HCT116 (cell line): ENCODE measurements around the gene CBFA2T3. TPM values are rescaled to one million over a fixed set of nuclear protein-coding genes. Genes with fewer than 3 reads are reported as not detected.
"Not testable (repeated sequence)": the region's sequence is repeated elsewhere in the genome, so short reads cannot be mapped to it uniquely, and the experiment has no call there.

ENCODE experiments used
- ATAC-seq: fragments of 200-7000 bp; cut with Tn5 transposase; 2 replicates; pipeline ENCODE4 v1.9.1; 2020; ENCODE audit warnings: mild to moderate bottlenecking, moderate library complexity
- BruUV-seq: library from RNA; stranded (reverse); fragments of 400-500 nt; replicated peaks from 2 replicates; lab custom pipeline; 2021; lab: Mats Ljungman, UMichigan
- CTCF ChIA-PET: fragments of 300-600 bp; sonication (Branson Sonifier 250); formaldehyde crosslinking; loops from one replicate; lab custom pipeline; 2021; ENCODE audit warnings: antibody characterized with exemption; lab: Charles Lee
- POLR2A ChIA-PET: fragments of 300-600, 350-600 bp; sonication (Branson Sonifier 250); formaldehyde crosslinking; loops from one replicate; lab custom pipeline; 2021; ENCODE audit warnings: antibody characterized with exemption; lab: Charles Lee
- RAD21 ChIA-PET, 2 experiments: fragments of 300-600 bp; sonication (Branson Sonifier 250); formaldehyde crosslinking; loops; one replicate each; lab custom pipeline; 2023; ENCODE audit warnings: low total read pairs in 2 of 2; ENCODE audit not compliant: uncharacterized antibody in 2 of 2, unreplicated experiment in 2 of 2, low non-redundant PET in 1 of 2; lab: Charles Lee
- DNase-seq: peaks from one replicate; pipeline ENCODE4 v3.0.0-alpha.2; 2010; ENCODE audit warnings: low read depth, low spot score
- H2AFZ ChIP-seq: fragments of 200-600 bp; shearing (Covaris generic), sonication (generic); 2 replicates; pipeline ENCODE4 v1.6.1; 2017; ENCODE audit warnings: low read depth, mixed run types, mixed read lengths, antibody characterized with exemption, low read length; ENCODE audit not compliant: poor library complexity, severe bottlenecking
- H3K27ac ChIP-seq: 2 replicates; pipeline ENCODE4 v1.5.1; 2012; ENCODE audit warnings: low read depth, low read length
- H3K27me3 ChIP-seq: fragments of 200-600 bp; sonication (generic); 2 replicates; pipeline ENCODE4 v1.6.1; 2016; ENCODE audit warnings: mixed run types, low read length, mixed read lengths; ENCODE audit not compliant: insufficient read depth
- H3K36me3 ChIP-seq, 2 experiments: fragments of 200-500 bp in 1 of 2; fragments of 200-600 bp in 1 of 2; sonication (Bioruptor generic) in 1 of 2; sonication (generic) in 1 of 2; 2 replicates each; pipeline versions ENCODE4 v1.5.1 to v1.6.1; 2014 to 2016; ENCODE audit warnings: low read length in 2 of 2, inconsistent platforms in 1 of 2, mixed read lengths in 1 of 2, mixed run types in 1 of 2; ENCODE audit not compliant: insufficient read depth in 2 of 2, control insufficient read depth in 1 of 2
- H3K4me1 ChIP-seq, 2 experiments: fragments of 200-600 bp in 1 of 2; sonication (generic) in 1 of 2; 2 replicates each; pipeline versions ENCODE4 v1.5.1 to v1.6.1; 2012 to 2017; ENCODE audit warnings: low read length in 2 of 2, inconsistent platforms in 1 of 2, mild to moderate bottlenecking in 1 of 2, mixed read lengths in 1 of 2, mixed run types in 1 of 2, moderate library complexity in 1 of 2; ENCODE audit not compliant: insufficient read depth in 2 of 2, control insufficient read depth in 1 of 2
- H3K4me2 ChIP-seq: fragments of 200-600 bp; sonication (generic); 2 replicates; pipeline ENCODE4 v1.6.1; 2017; ENCODE audit warnings: mixed run types, low read length, mixed read lengths
- H3K4me3 ChIP-seq, 2 experiments: fragments of 200-600 bp in 1 of 2; sonication (generic) in 1 of 2; replicated peaks in 1 of 2; 2 replicates each; pipeline ENCODE4 v1.5.1; 2011 to 2016; ENCODE audit warnings: low read length in 2 of 2, control low read depth in 1 of 2, low read depth in 1 of 2, mild to moderate bottlenecking in 1 of 2, mixed read lengths in 1 of 2, mixed run types in 1 of 2
- H3K79me2 ChIP-seq: fragments of 200-600 bp; sonication (generic); 2 replicates; pipeline ENCODE4 v1.6.1; 2017; ENCODE audit warnings: mild to moderate bottlenecking, mixed run types, low read length, moderate library complexity, mixed read lengths; ENCODE audit not compliant: insufficient read depth
- H3K9ac ChIP-seq: fragments of 200-600 bp; sonication (generic); 2 replicates; pipeline ENCODE4 v1.6.1; 2016; ENCODE audit warnings: low read length, mixed read lengths
- H3K9me2 ChIP-seq: fragments of 200-600 bp; sonication (generic), shearing (Covaris generic); 2 replicates; pipeline ENCODE4 v1.6.1; 2017; ENCODE audit warnings: mixed run types, mild to moderate bottlenecking, moderate library complexity; ENCODE audit not compliant: insufficient read depth
- H3K9me3 ChIP-seq, 2 experiments: fragments of 200-500 bp in 1 of 2; fragments of 200-600 bp in 1 of 2; sonication (Bioruptor generic) in 1 of 2; sonication (generic) in 1 of 2; 2 replicates each; pipeline ENCODE4 v1.6.1; 2014 to 2017; ENCODE audit warnings: low read length in 2 of 2, mixed read lengths in 2 of 2, inconsistent platforms in 1 of 2, low read depth in 1 of 2, mild to moderate bottlenecking in 1 of 2, mixed run types in 1 of 2, moderate library complexity in 1 of 2; ENCODE audit not compliant: control insufficient read depth in 1 of 2, insufficient read depth in 1 of 2
- H4K20me1 ChIP-seq: fragments of 200-600 bp; sonication (generic), shearing (Covaris generic); 2 replicates; pipeline ENCODE4 v1.6.1; 2017; ENCODE audit warnings: mixed run types, mild to moderate bottlenecking, moderate library complexity; ENCODE audit not compliant: insufficient read depth
- CBX3 ChIP-seq: IDR thresholded peaks from 2 replicates; pipeline ENCODE4 v1.6.1; 2012; ENCODE audit warnings: low read depth
- CEBPB ChIP-seq: IDR thresholded peaks from 2 replicates; pipeline ENCODE4 v1.6.1; 2012; ENCODE audit warnings: low read depth
- CTCF ChIP-seq, 3 experiments: fragments of 200-600 bp in 1 of 3; sonication (generic) in 1 of 3; IDR thresholded peaks in 2 of 3; conservative IDR thresholded peaks in 1 of 3; 2 replicates each; pipeline ENCODE4 v1.5.1; 2012 to 2017; ENCODE audit warnings: low read depth in 2 of 3, low read length in 2 of 3, antibody characterized with exemption in 1 of 3, borderline replicate concordance in 1 of 3, control low read depth in 1 of 3, mild to moderate bottlenecking in 1 of 3, mixed read lengths in 1 of 3, mixed run types in 1 of 3, moderate library complexity in 1 of 3; ENCODE audit not compliant: insufficient read depth in 1 of 3
- EGR1 ChIP-seq: IDR thresholded peaks from 2 replicates; pipeline ENCODE4 v1.6.1; 2012; ENCODE audit warnings: low read depth
- ELF1 ChIP-seq: IDR thresholded peaks from 2 replicates; pipeline ENCODE4 v1.6.1; 2012; ENCODE audit warnings: low read depth, borderline replicate concordance
- EZH2 ChIP-seq: fragments of 200-600 bp; sonication (generic); IDR thresholded peaks from 2 replicates; pipeline ENCODE4 v1.6.1; 2017; ENCODE audit warnings: antibody characterized with exemption, mixed run types
- EZH2phosphoT487 ChIP-seq: fragments of 200-600 bp; IDR thresholded peaks from 2 replicates; pipeline ENCODE4 v1.6.1; 2018; ENCODE audit warnings: antibody characterized with exemption, borderline replicate concordance
- FOSL1 ChIP-seq: IDR thresholded peaks from 2 replicates; pipeline ENCODE4 v1.6.1; 2012; ENCODE audit warnings: low read depth
- JUND ChIP-seq: IDR thresholded peaks from 2 replicates; pipeline ENCODE4 v1.6.1; 2012
- POLR2A ChIP-seq: IDR thresholded peaks from 2 replicates; pipeline ENCODE4 v1.7.0; 2011; ENCODE audit warnings: borderline replicate concordance; ENCODE audit not compliant: insufficient read depth, insufficient read length; ENCODE audit errors: extremely low read depth
- POLR2AphosphoS5 ChIP-seq: IDR thresholded peaks from 2 replicates; pipeline ENCODE4 v1.6.1; 2011; ENCODE audit warnings: mild to moderate bottlenecking, low read depth, low read length, moderate library complexity
- RAD21 ChIP-seq: IDR thresholded peaks from 2 replicates; pipeline ENCODE4 v1.6.1; 2012; ENCODE audit warnings: low read depth, mild to moderate bottlenecking
- SRF ChIP-seq: IDR thresholded peaks from 2 replicates; pipeline ENCODE4 v1.6.1; 2012; ENCODE audit warnings: low read depth
- TCF7L2 ChIP-seq: IDR thresholded peaks from 2 replicates; pipeline ENCODE4 v1.7.0; 2011; ENCODE audit warnings: borderline replicate concordance, inconsistent platforms; ENCODE audit not compliant: insufficient read depth, insufficient read length; ENCODE audit errors: extremely low read depth
- YY1 ChIP-seq: IDR thresholded peaks from 2 replicates; pipeline ENCODE4 v1.6.1; 2011; ENCODE audit warnings: low read length, low read depth, moderate library complexity, mild to moderate bottlenecking; ENCODE audit not compliant: insufficient replicate concordance; ENCODE audit errors: extremely low read depth
- ZFX ChIP-seq: fragments of 450-650 bp; IDR thresholded peaks from 2 replicates; pipeline ENCODE4 v1.6.1; 2017
- intact Hi-C: fragments of 100-400 bp; cut with micrococcal nuclease; formaldehyde crosslinking; loops from 2 replicates; pipeline ENCODE4 v1.10.0; 2022
- total RNA-seq: library from RNA; stranded (reverse); gene quantifications from one replicate; pipeline ENCODE4 v1.2.1, GENCODE V29; 2021; ENCODE audit not compliant: unreplicated experiment
- TF ChIP-seq, protein P1 (sequence below): IDR thresholded peaks from 2 replicates; pipeline ENCODE4 v1.6.1; 2012
- TF ChIP-seq, protein P2 (sequence below): IDR thresholded peaks from 2 replicates; pipeline ENCODE4 v1.6.1; 2012; ENCODE audit warnings: low read depth

Gene CBFA2T3
- total RNA-seq, 1 experiment from 2014 or later = 19.1 TPM

DNA sequence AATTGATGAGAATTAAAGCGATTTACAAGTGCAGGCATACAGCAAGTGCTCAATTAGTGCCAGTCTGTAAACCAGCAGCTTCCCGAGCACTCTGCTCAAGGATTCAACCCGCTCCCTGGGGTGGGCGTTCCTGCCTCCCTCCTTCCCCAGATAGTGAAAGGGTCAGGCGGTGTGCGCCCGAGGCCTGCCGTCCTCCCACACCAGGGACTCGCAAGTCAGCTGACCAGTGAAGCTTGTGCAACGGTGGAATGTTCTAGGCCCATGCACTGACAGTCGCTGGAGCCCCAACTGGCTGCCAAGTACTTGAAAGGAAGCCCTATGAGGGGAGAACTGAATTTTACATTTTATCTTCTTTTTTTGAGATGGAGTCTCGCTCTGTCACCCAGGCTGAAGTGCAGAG lies 57.1 kb downstream of the CBFA2T3 start:
- ChIA-PET RAD21 (no interaction called here), CTCF (no interaction called here)
- intact Hi-C loops = no loop called here

DNA sequence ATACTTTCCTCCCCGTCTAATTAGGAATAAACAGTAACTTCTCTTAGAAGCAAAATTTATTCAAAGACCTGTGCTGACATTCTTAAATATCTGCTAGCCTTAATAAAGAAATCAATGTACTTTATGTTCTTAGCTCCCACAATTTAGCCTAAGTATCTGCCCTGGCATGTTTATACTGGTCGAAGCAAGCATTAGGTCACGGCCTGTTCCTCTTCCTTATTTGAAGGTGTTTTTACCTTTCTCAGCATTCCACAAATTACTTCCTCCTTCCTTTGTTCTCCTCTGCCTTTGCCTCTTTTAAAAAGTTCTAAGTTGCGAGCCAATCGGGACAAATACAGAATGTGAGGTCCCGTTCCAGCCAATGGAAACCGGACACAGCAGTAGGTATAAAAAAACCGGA lies 58.1 kb downstream of the CBFA2T3 start:
- H3K9me2 ChIP-seq, H3K36me3 ChIP-seq, DNase-seq, ATAC-seq, H3K27me3 ChIP-seq, H3K4me3 ChIP-seq, H3K79me2 ChIP-seq, H2AFZ ChIP-seq, CTCF ChIA-PET, H3K4me2 ChIP-seq, H3K9me3 ChIP-seq, BruUV-seq, H3K27ac ChIP-seq, RAD21 ChIA-PET, H4K20me1 ChIP-seq, H3K9ac ChIP-seq, intact Hi-C loops, POLR2A ChIA-PET: not testable (repeated sequence)
- H3K4me1 ChIP-seq = peaks cover 20 to 41% of the 10 kb centered on the region in 2 experiments

More for the DNA sequence above, 57.1 kb downstream of the CBFA2T3 start:
- Histone ChIP-seq H3K4me1 (peaks cover 26 to 52% of the 10 kb centered on the region in 2 experiments), H3K9ac (no peak overlapping the region), H3K27ac (no peak overlapping the region), H3K9me3 (peaks cover 0 to 6% of the 10 kb centered on the region in 2 experiments; a peak in 1 of 4 replicates), H2AFZ (no peak overlapping the region), H3K79me2 (no peaks in the 10 kb centered on the region; the same call in 1 of the 2 replicates), H3K4me2 (no peak overlapping the region), H3K36me3 (no peaks in the 10 kb centered on the region), H4K20me1 (no peaks in the 10 kb centered on the region), H3K9me2 (no peaks in the 10 kb centered on the region), H3K4me3 (no peak overlapping the region), H3K27me3 (no peaks in the 10 kb centered on the region)
- no peak for ATAC-seq
- DNase-seq = no peak
- TF ChIP-seq RAD21 = no peak
- no peak for TF ChIP-seq POLR2A
- TF ChIP-seq TCF7L2 = no peak
- TF ChIP-seq EZH2phosphoT487 = no peak
- no peak for TF ChIP-seq FOSL1
- no peak for TF ChIP-seq EGR1
- no peak for TF ChIP-seq CEBPB
- TF ChIP-seq EZH2 = no peak
- TF ChIP-seq YY1 = no peak
- TF ChIP-seq, protein P1, sequence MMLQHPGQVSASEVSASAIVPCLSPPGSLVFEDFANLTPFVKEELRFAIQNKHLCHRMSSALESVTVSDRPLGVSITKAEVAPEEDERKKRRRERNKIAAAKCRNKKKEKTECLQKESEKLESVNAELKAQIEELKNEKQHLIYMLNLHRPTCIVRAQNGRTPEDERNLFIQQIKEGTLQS = no peak
- no peak for TF ChIP-seq CBX3
- TF ChIP-seq, protein P2, sequence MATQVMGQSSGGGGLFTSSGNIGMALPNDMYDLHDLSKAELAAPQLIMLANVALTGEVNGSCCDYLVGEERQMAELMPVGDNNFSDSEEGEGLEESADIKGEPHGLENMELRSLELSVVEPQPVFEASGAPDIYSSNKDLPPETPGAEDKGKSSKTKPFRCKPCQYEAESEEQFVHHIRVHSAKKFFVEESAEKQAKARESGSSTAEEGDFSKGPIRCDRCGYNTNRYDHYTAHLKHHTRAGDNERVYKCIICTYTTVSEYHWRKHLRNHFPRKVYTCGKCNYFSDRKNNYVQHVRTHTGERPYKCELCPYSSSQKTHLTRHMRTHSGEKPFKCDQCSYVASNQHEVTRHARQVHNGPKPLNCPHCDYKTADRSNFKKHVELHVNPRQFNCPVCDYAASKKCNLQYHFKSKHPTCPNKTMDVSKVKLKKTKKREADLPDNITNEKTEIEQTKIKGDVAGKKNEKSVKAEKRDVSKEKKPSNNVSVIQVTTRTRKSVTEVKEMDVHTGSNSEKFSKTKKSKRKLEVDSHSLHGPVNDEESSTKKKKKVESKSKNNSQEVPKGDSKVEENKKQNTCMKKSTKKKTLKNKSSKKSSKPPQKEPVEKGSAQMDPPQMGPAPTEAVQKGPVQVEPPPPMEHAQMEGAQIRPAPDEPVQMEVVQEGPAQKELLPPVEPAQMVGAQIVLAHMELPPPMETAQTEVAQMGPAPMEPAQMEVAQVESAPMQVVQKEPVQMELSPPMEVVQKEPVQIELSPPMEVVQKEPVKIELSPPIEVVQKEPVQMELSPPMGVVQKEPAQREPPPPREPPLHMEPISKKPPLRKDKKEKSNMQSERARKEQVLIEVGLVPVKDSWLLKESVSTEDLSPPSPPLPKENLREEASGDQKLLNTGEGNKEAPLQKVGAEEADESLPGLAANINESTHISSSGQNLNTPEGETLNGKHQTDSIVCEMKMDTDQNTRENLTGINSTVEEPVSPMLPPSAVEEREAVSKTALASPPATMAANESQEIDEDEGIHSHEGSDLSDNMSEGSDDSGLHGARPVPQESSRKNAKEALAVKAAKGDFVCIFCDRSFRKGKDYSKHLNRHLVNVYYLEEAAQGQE = no peak
- TF ChIP-seq CTCF (IDR thresholded peaks at IDR 0.05 in 2 of 3, conservative IDR thresholded peaks at IDR 0.05 in 1 of 3; ENCODE audit: borderline replicate concordance in 1 of 3, insufficient read depth in 1 of 3, low read depth in 2 of 3, low read length in 2 of 3) = no peak
- no peak for TF ChIP-seq ZFX
- TF ChIP-seq POLR2AphosphoS5 = no peak
- TF ChIP-seq JUND = no peak
- TF ChIP-seq SRF = no peak
- TF ChIP-seq ELF1 = no peak
- POLR2A ChIA-PET = no interaction called here
- BruUV-seq = no TSS peak
